Mucosa of rectum (tissue), 2 donors: Measurements from ENCODE around the gene TDRD7.

Experiments
- H3K27ac ChIP-seq, 2 donors: one replicate each; pipeline ENCODE4 v1.7.0; 2013; ENCODE audit warnings: inconsistent platforms in 2 of 2, low read depth in 2 of 2, low read length in 2 of 2
- H3K27me3 ChIP-seq, 2 donors: one replicate each; pipeline ENCODE4 v1.7.0; 2013; ENCODE audit warnings: low read length in 2 of 2; ENCODE audit not compliant: control insufficient read depth in 2 of 2, insufficient read depth in 2 of 2
- H3K36me3 ChIP-seq, 2 donors: one replicate each; pipeline ENCODE4 v1.7.0; 2013; ENCODE audit warnings: low read length in 2 of 2; ENCODE audit not compliant: control insufficient read depth in 2 of 2, insufficient read depth in 2 of 2
- H3K4me1 ChIP-seq, 2 donors: one replicate each; pipeline ENCODE4 v1.7.0; 2013; ENCODE audit warnings: low read length in 2 of 2, mild to moderate bottlenecking in 1 of 2; ENCODE audit not compliant: control insufficient read depth in 2 of 2, insufficient read depth in 2 of 2
- H3K4me3 ChIP-seq, 2 donors: one replicate each; pipeline ENCODE4 v1.7.0; 2013; ENCODE audit warnings: low read length in 2 of 2
- H3K9ac ChIP-seq, 2 donors: one replicate each; pipeline ENCODE4 v1.7.0; 2013; ENCODE audit warnings: low read length in 2 of 2, low read depth in 1 of 2, mild to moderate bottlenecking in 1 of 2
- H3K9me3 ChIP-seq, 2 donors: one replicate each; pipeline ENCODE4 v1.7.0; 2013; ENCODE audit warnings: low read length in 2 of 2; ENCODE audit not compliant: control insufficient read depth in 2 of 2
- donor health status: healthy.
- donor health status: Normal muscosa, but diverticular disease.

The TDRD7 gene

GRCh38 chr9:97470076-97470475 is 58.2 kb downstream of the TDRD7 start:
- no peaks in the 10 kb centered on the region for H3K27me3 ChIP-seq
- H3K36me3 ChIP-seq = peaks cover 37 to 51% of the 10 kb centered on the region in 2 donors
- H3K4me3 ChIP-seq = no peak overlapping the region
- H3K9ac ChIP-seq = no peak overlapping the region
- no peak overlapping the region for H3K27ac ChIP-seq
- no peaks in the 10 kb centered on the region for H3K9me3 ChIP-seq
- peaks cover 4% of the 10 kb centered on the region in 2 donors for H3K4me1 ChIP-seq

- peaks cover 0 to 4% of the 10 kb centered on the region in 2 donors for H3K4me1 ChIP-seq
- H3K9ac ChIP-seq = no peak overlapping the region
- no peak overlapping the region for H3K27ac ChIP-seq
- no peaks in the 10 kb centered on the region for H3K9me3 ChIP-seq
- H3K36me3 ChIP-seq = peaks cover 30 to 41% of the 10 kb centered on the region in 2 donors
- H3K27me3 ChIP-seq = no peaks in the 10 kb centered on the region
- no peak overlapping the region for H3K4me3 ChIP-seq
These were observed 61.8 kb downstream of the TDRD7 start for GRCh38 chr9:97473717-97474116.

GRCh38 chr9:97474372-97474925 is 62.6 kb downstream of the TDRD7 start:
- Histone ChIP-seq H3K27me3 (no peaks in the 10 kb centered on the region), H3K4me1 (no peaks in the 10 kb centered on the region), H3K9me3 (no peaks in the 10 kb centered on the region), H3K9ac (no peak overlapping the region), H3K36me3 (peaks cover 30 to 44% of the 10 kb centered on the region in 2 donors), H3K4me3 (no peak overlapping the region), H3K27ac (no peak overlapping the region)

- no peaks in the 10 kb centered on the region for H3K4me1 ChIP-seq
- H3K9ac ChIP-seq = no peak overlapping the region
- H3K27ac ChIP-seq = no peak overlapping the region
- H3K4me3 ChIP-seq = no peak overlapping the region
- no peaks in the 10 kb centered on the region for H3K9me3 ChIP-seq
- no peaks in the 10 kb centered on the region for H3K27me3 ChIP-seq
- H3K36me3 ChIP-seq = peaks cover 30 to 50% of the 10 kb centered on the region in 2 donors
These were observed 63.2 kb downstream of the TDRD7 start for GRCh38 chr9:97475059-97475458.

GRCh38 chr9:97478301-97478981 is 66.5 kb downstream of the TDRD7 start:
- Histone ChIP-seq H3K9me3 (no peaks in the 10 kb centered on the region), H3K27ac (no peak overlapping the region), H3K27me3 (no peaks in the 10 kb centered on the region), H3K4me3 (no peak overlapping the region), H3K9ac (no peak overlapping the region), H3K4me1 (no peaks in the 10 kb centered on the region), H3K36me3 (peaks cover 32 to 58% of the 10 kb centered on the region in 2 donors)

- Histone ChIP-seq H3K4me3 (no peak overlapping the region), H3K4me1 (no peaks in the 10 kb centered on the region), H3K27me3 (no peaks in the 10 kb centered on the region), H3K27ac (no peak overlapping the region), H3K9me3 (no peaks in the 10 kb centered on the region), H3K36me3 (peaks cover 28 to 53% of the 10 kb centered on the region in 2 donors), H3K9ac (no peak overlapping the region)
These were observed 67.7 kb downstream of the TDRD7 start for GRCh38 chr9:97479496-97480159.

GRCh38 chr9:97480174-97480573 is 68.3 kb downstream of the TDRD7 start:
- H3K4me1 ChIP-seq = no peaks in the 10 kb centered on the region
- H3K9ac ChIP-seq = no peak overlapping the region
- no peak overlapping the region for H3K4me3 ChIP-seq

GRCh38 chr9:97480749-97481148 is 68.9 kb downstream of the TDRD7 start:
- Histone ChIP-seq H3K27ac (no peak overlapping the region), H3K9me3 (no peaks in the 10 kb centered on the region), H3K4me1 (no peaks in the 10 kb centered on the region), H3K27me3 (no peaks in the 10 kb centered on the region), H3K4me3 (no peak overlapping the region), H3K36me3 (peaks cover 19 to 47% of the 10 kb centered on the region in 2 donors), H3K9ac (no peak overlapping the region)

More at GRCh38 chr9:97480174-97480573, 68.3 kb downstream of the TDRD7 start:
- Histone ChIP-seq H3K36me3 (peaks cover 22 to 48% of the 10 kb centered on the region in 2 donors), H3K9me3 (no peaks in the 10 kb centered on the region), H3K27ac (no peak overlapping the region), H3K27me3 (no peaks in the 10 kb centered on the region)

GRCh38 chr9:97484134-97484533 is 72.2 kb downstream of the TDRD7 start:
- H3K27me3 ChIP-seq = no peaks in the 10 kb centered on the region
- H3K4me1 ChIP-seq = no peaks in the 10 kb centered on the region
- peaks cover 35 to 50% of the 10 kb centered on the region in 2 donors for H3K36me3 ChIP-seq
- no peak overlapping the region for H3K9ac ChIP-seq
- no peak overlapping the region for H3K4me3 ChIP-seq
- H3K27ac ChIP-seq = no peak overlapping the region
- no peaks in the 10 kb centered on the region for H3K9me3 ChIP-seq

GRCh38 chr9:97487107-97487506 is 75.2 kb downstream of the TDRD7 start:
- H3K9ac ChIP-seq = no peak overlapping the region
- no peaks in the 10 kb centered on the region for H3K9me3 ChIP-seq
- H3K4me1 ChIP-seq = no peaks in the 10 kb centered on the region
- H3K36me3 ChIP-seq = peaks cover 29 to 31% of the 10 kb centered on the region in 2 donors
- H3K4me3 ChIP-seq = no peak overlapping the region
- no peaks in the 10 kb centered on the region for H3K27me3 ChIP-seq
- no peak overlapping the region for H3K27ac ChIP-seq
